HuH-7.5 (cell line): Measurements from ENCODE around the gene VSIR.
A peak's percentile ranks its signal among the peaks of the same experiment; 100 is the strongest.

Source experiments
- DNase-seq: peaks from one replicate; pipeline ENCODE4 v3.0.0; 2011; ENCODE audit warnings: low spot score

The VSIR gene

DNA sequence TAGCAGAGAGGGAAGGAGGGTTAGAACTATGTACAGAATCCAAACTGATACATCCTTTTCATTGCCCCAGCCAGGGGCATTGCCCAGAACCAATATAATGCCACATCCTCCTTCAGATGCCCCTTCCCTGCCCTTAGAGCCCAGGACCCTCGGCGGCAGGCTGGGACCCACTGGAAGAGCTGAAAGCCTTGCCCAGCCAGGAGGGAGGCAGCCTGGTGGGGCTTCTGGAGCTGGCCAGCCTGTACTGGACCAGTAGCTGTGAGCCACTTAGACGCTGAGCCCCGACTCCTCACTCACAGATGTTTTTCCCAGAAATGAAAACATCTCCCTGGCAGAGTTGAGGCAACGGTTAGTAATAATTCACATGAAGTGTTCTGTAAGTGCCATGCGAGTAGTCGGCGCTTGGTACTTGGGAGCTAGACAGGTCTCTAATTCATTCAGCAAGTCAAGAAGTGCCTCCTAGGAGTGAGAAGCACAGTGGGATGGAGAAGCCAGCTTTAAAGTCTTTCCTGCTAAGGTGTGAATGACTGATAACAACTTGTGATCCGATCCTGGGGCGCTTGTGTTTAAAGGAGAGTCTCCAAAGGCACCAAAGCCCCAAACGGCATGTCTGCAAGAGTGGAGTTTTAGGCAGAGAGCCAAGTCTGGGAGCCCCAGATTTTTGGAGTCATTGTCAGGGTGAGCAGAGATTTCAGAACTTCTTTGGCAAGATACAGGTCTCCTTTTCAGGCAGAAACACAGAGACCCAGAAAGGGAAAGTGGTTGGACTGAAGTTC is 9.8 kb downstream of the VSIR start:
- no peak for DNase-seq

DNA sequence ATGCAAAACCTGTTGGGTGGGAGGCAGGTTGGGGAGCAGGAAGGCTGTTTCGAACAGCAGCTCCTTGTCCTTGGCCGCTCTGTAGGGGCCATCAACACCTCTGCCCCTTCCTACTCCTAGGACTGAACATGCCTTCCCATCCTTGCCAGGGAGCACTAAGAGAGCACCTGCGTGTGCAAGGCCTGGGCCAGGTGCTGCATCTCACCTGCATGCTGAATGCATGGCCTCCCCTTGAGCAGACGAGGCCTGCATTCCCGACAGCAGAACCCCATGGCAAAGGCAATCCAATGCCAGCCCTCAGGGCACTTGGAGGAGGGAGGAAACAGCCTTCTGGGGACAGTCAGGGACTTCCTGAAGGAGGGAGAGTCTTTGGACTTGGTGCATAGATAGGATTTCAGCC is 11.0 kb downstream of the VSIR start:
- DNase-seq = no peak

DNA sequence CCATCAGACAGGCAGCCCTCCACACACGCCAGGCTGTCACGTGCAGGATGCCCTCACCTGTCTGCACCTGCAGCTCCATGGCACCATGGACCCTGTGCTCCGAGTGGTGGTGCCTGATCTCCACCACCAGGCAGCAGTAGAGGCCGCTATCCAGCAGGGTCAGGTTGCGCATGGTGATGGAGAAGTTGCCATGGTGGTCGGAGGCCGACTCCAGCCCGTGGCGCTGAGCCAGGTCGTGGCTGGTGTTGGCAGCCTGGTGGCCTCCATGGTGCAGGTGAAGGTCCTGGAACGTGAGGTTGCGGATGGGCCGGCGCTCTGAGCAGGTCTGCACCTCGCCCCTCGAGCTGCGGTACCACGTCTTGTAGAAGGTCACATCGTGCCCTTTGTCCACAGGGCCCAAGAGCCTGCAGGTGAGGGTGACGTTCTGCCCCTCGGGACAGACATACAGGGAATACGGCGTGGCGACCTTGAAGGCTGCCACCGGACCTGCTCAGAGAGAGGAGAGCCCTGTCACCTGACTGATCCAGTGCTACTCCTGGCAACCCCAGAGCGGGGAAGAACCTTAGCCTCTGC is 11.7 kb downstream of the VSIR start:
- DNase-seq = no peak

DNA sequence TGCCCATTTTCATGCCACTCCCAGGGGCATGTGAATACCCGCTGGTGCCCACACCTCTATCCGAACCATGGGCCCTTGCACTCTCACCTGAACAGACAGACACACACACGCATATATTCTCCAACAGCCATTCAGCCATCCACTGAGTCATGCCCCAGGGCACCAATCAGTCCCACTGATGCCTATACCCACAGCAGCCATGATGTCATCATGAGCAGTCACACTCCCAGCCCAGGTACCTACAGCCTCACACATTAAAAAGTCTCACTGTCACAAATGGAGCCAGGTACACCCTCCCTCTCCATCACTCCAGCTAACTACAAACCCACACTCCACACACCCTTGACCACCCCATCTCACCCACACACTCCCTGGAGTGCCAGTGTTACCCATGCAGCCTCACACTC is 12.2 kb downstream of the VSIR start:
- DNase-seq = no peak

DNA sequence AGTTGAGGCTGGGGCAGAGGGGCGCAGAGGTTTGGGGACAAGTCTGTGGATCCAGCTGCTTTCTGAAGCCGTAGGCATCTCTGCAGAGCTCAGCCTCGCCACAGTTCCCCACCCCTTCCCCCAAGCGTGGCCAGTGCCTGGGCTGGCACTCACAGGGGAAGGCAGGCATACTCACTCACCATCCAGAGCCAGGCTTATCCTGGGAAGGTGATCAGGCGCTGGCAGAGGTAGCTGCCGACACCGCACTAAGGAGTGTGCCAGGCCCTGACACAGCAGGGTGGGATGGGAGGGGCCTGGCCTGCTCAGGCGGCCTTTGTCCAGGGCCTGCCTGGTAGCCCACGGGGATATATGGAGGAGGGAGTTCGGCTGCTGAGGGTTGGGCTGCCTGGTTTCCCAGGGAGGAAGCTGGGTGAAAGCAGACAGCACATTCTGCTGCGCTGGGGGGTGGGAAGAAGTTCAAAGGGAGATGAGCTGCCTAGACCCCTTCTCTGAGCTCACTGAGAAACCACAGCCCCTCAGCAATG is 15.9 kb downstream of the VSIR start:
- DNase-seq = no peak

DNA sequence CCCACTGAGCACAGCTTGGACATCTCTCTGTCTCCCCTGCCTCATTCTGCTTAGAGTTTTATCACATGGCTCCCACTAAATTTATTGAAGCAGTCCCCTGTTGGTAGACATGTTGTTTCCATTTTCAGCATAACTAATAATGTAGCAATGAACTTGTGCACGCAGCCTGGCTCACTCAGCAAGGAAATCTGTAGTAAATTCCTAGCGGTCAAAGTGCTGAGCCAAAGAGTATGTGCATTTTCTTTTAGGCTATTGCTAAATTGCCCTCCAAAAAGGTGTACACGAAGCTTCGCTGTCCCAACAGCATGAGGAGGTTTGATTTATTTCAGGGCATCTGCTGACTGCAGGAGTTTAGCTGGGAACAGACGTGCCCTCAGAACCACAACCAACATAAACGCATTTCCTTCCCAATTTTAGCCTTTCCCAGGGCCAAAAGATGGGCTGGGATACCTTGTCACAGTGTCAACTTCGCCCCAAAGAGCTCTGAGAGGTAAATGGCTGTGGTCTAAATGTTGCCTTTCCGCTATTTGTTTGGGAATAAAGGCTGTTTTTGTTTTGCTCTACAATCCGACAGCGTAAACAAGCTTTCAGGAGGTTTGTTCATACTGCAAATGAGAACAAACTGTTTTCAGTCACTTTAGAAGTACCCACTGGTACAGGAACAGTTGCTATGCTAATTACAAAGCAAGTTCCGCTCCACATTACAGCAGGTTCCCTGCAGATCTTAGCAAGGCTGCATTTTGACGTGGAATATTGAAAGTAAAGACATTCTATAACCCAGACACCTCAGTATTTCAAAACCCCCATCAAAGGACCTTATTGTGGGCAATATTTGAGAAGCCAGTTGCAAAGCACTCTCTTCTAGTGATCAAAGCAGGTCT is 16.8 kb downstream of the VSIR start:
- DNase-seq = no peak

DNA sequence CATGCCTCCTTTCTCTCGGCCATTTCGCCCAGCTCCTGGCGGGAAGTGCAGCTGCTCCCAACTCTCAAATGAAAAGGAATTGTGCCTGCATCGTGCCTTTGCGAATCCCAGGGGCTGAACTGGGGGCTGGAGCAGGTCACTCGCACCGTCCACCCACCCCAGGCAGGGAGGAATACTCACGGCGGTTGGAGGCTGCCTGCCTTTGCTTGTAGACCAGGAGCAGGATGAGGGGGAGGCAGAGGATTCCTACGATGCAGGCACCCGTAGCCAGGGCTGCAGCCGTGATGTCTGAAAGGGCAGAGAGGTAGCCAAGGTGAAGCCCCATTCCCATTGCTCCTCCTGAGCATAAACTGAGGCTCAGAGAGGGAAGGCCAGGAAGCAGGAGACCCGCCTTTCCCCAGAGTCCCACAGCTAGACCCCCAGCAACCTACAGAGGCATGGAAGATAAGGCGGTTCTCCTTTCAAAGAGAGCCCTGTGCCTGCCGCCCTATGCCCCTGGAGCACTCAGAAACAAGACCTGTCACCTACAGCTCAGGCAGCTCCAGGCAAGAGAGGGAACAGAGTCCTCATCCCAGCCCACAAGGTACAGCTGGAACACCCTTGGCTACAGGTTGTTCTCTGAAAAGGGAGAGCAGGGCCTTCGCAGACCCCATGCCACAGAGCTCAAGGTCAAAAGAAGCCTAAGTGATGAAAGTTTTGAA is 18.0 kb downstream of the VSIR start:
- no peak for DNase-seq

DNA sequence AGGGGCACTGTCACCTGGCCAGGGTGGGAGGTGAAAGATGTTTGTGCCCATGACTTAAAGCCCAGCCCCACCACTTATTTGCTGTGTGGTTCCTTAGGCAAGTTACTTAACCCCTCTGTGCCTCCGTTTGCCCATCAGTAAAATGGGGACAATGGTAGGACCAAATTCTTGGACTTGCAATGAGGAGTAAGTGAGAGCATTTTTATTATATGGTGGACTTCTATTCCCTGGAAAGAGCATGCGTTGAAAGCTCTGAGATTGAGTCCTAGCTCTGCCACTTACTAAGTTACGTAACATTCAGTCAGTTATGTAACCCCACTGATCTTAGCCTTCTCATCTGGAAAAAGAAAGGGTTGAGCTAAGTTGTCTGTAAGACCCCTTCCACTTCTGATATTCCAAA is 18.8 kb downstream of the VSIR start:
- DNase-seq = no peak

DNA sequence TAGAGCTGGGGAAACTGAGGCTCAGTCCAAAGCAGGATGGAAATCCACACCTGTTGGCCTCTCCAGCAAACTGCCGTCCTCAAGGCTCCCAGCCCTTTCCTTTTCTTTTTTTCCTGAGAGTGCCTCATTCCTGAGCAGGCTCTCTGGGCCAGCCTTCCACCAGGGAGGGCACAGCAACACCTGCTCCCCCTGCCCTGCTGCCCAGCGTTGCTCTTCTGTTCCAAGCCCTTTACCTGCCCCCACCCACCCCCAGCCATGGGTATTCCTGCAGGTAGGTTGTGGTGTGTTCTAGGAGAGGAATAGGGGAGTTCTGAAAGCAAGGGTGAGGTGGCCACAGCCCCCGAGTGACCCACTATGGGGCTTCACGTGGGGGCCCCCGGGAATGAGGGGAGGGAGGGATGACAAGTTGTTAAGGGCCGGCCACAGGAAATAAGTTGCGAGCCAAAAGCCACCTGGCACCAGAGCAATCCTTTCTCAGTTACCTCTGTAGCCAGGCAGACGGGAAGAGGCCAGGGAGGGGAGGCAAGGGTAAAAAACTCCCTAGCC is 19.3 kb downstream of the VSIR start:
- no peak for DNase-seq

DNA sequence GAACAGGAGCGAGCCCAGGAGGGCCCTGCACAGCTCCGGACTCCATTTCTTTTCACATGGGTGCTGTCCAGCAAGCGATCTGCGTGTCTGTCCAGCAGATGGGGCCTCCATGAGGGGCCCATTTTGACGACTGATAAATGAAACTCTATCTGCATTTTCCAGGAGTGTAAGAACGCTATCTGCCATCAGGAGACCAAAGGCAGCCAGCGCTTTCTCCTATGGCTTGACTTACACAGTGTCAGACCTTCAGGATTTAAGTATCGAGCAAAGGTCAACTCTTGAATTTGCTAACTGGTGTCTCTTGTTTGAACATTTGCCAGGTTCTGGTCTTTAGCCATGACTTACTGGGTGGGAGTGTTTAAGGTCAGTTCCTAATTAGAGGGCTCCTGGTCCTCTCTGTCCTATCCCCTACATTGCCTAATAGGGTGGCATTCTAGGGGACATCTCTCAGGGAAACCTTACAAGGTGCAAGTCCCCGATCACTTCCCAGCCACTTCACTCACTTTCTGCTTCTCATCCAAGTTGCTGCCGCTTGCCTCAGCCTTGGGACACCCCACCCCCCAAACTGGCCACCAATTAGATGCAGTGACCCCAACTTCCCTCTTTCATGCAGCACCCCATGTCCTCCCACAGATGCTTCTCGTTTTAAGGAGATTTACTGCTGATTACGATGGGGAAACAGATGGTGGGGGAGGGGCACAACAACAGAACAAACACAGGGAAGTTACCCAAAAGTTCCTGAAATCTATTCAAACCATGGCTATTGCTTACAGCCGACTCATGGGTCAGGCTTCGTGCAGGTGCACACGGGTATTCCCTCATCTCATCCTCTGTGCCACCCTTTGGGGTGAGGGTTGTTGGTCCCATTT is 20.0 kb downstream of the VSIR start:
- DNase-seq = peak; percentile 44

DNA sequence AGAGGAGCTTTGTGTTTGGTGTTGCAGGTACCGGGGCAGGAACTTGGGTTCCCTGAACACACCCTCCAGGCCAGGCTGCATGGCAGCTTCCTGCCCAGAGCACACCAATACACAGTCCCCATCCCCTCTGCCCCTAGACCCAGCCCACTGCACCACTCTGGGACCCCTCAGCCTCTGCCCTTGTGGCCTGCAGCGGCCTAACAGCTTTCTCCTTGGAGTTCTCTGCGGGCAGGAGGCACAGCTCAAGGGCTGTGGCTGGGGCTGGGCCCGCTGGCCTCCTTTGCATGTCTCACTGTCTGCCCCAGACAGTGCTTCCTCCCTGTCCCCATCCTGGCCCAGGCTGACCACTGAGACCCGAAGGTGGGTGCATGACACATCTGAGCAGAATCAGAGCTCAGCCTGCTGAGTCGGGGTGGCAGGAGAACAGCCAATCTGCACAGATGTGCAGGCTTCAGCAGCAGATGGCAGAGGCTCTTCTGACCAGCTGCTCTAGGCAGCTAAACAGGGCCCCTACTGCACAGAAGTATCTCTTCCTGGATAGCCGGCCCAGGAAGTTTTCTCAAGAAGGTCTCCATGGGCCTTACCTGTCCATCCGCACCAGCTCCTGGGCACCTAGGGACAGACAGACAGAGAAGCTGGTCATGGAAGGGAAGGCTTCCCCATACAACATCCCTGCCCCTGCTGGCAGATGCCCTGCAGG is 20.8 kb downstream of the VSIR start:
- DNase-seq = no peak

DNA sequence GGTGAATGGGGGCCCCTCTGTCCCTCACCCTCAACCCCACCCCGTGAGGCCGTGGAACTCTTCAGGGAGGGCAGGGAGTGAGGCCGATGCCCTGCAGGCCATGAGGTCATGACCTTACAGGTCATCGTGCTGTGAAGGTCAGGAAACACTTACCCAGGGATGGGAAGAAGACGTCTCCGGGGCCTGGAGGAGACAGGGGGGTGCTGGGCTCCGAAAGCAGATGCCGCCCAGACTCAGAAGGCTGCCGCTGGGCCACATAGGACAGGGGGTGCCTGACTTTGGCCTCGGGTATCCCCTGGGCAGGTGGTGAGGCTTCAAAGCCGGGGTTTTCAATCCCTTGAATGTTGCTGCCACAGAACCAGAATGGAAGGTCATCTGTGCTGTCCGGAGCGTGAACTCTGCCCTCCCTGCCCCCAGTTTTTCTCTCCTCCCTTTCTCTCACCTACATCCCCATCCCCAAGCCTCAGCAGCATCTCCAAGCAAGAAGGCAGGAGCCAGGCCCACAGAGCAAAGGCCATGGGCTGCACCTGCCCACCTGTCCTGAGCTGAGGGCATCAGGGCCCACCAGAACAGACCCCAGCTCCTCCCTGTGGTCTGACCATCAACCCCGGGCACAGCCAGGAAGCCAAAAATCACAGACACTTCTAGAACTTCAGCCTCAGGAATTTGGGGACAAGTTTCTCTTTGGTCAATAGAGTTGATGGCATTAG is 21.6 kb downstream of the VSIR start:
- no peak for DNase-seq

DNA sequence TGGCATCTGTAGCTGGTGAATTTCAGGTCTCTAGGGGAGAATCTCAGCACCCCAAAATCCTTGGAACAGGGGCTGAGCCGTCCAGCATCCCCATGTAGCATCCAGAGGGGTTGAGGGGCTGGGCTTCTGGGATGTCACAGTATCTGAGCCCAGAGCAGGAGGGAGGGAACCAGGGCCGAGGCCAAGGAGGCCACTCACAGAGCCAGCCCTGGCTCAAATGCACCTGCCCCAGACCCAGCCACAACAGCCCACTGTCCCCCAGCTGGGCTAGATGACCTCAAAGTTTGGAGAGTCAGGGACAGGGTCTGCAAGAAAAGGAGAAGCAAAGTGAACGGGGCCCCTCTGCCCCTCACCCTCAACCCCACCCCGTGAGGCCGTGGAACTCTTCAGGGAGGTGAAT is 22.3 kb downstream of the VSIR start:
- DNase-seq = no peak

DNA sequence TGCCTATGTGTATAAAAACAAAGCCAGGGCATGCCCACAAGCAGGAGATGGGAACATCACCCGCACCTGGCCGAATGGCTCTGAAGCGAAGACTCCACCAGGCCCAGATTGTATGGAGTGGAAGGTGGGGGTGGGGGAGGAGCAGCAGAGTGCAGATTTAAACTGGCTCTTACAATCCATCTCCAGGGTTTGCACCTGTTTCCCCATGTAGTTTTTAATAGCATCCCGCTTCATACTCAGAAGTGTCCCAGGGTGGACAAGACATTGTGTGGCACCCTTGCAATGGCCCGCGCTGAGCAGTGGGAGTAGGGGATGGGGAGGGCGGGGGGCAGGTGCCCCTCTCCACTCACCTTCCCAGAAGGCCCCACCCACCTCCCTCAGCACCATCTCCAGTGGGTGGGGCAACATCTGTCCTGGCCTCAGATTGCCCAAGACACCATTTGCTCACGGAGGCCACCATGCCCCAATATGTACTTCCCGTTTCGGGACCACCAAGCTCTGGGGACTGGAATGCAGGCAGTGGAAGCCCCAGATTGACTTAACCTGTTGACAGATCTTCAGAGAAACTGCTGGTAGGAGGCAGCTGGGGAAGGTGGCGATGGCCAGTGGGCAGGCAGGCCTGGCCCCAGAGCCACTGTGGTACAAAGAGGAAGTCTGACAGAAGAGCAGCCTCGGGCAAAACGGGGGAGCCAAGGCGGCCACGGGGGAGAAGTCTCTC is 23.0 kb downstream of the VSIR start:
- DNase-seq = no peak

DNA sequence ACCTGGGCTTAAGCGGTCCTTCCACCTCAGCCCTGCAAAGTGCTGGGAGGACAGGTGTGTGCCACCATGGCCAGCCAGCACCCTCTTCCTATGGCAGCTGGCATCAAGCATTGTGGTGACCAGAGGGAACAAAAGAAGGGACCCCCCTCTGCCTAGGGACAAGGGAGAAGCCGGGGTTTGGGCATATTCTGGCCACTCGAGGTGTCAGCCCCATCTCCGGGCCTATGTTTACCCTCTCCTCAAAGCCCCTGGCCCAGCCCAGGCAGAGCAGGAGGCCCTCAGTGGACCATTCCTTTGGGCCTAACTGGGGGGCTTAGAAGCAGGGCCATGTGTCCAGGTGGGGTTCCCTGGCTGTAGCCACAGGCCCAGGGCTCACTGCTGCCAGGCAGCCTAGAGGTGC is 23.9 kb downstream of the VSIR start:
- no peak for DNase-seq

DNA sequence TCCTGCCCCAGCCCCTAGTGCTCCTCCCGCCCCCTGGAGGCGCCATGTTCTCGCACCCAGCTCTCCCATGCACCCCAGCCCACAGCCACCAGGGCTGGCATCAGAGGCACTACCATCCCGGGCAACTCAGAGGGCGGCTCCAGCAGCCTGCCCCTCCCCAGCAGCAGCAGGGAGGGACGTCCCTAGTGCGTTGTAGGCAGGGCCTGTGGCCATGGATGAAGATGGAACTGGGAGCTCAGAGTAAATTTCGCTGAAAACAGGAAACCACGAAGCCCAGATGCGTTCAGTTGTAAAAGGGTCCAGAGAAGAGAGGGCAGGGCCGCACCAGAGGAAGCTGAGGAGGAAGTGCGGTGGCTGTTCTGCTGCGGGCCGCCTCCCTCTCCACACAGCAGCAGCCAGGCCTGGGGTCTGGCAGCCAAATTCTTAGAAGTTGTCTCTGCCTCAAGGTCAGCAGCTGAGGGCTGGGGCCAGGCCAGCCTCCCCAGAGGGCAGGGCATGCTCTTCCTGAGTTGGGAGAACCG is 24.6 kb downstream of the VSIR start:
- DNase-seq = no peak

DNA sequence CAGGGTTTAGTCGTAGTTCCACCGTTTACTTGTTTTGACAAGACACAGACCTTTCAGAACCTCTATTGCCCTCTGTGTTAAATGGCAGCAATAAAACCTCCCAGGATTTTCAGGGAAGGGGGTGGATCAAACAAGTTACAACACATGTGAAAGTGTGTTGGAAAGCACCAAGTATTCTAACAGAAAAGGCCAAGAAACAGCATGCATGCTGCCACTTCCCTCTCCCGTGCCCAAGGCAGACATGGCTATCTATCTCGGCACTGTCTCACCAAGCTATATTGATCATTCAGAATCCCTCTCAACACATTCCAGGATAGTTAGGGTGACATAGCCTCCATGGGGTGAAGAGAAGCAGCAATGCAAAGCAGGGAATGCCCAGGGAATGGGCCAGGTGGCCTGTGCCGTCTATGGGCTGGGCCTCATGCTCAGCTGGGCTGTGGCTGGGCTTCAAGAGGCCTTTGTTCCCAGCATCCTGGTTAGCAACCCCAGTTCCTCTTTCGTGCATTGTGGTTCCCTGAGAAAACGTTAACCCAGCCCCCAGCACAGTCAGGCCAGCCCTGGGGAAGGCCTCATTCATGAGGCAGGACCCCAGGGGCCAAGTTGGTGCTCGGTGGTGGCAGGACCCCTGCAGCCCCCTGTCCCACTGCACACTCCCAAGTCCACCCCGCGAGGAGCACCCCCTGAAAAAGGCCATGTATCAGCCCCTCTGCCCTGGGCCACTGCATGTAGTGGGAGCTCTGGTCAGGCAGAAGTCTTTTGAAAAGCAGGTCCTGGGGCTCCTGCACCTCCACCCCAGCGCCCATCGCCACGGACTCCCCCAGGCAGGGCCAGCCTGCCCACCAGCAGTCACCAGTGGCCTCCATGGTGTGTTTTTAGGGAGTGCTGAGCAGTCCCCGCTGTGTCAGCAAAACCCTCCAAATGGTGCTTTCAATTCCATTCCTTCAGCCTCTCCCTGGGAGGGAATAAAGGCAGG is 25.5 kb downstream of the VSIR start:
- DNase-seq = no peak
